Stimulated activated CD8-positive, alpha-beta memory T cell treated with anti-CD3 and anti-CD28 coated beads, Interleukin-2, amount 100 ng/mL, for 1 hour (primary cell): Measurements from ENCODE around the gene JAKMIP1.

Experiments used
- DNase-seq, 2 donors: peaks; one replicate each; pipeline ENCODE4 v3.0.0-alpha.2; 2020; ENCODE audit warnings: low read depth in 2 of 2

Gene JAKMIP1

DNA sequence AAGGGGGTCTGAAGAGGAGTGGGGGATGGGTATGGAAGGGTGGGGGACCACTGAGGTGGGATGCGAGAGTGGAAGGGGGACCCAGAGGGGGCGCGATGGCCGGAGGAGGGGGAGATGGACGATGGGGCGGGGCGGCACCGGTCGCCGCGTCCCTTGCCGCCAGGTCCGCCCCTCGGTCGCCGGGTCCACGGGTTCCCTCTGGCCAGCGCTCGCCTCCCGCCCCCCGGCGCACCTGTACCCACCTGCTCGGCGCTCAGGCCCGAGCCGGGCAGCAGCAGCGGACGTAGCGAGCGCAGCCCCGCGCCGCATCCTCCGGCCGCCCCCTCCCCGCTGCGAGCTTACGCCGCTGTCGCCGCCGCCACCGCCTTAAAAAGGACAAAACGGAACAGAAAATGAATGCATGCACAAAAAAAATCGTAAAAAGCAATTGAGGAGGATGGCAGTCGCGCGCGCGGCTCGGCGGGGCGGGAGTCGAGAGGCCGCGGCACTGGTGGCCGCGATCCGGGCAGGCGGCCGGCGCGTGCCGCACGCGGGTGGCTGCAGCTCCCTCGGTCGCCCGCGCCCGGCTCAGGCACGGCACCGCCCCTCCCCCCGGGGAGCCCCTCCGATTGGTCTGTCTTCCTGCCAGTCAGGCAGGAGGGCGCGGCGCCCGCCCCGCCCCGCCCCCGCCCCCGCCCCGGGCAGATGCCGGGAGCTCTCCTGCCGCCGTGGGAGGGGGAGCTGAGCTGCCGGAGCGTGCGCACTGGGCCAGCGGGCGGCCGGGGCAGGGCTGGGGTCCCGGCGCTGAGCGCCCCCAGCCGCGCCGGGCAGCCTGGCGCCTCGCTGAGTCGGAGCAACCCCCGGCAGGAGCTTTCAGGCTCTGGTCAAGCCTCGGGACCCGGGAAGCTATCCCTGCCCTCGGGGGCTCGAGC is at the start of gene JAKMIP1:
JAKMIP1 (minus strand) TSS at position 539 of the 911 bp plus-strand sequence. CDS start 87,699 bp downstream, outside the sequence.
- peak; percentile 68 to 79 for DNase-seq

DNA sequence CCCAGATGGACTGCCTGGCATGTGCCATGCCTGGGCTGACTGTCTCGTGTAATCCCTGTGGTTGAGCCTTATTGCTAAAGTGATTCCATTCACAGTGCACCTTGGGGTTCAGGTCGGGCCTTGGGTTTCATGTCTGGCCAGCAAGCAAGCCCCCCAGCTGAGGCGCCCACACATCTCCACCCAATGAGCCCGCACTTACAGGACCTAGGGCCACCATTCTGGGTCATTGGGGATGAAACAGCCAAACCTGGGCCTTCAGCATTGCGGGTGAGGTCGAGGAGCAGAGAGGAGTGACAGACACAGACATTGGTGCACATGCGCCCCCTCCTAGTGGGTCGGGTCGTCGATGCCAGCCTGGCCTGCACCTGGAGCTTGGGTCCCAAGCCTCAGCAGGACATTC is 48.0 kb upstream of the JAKMIP1 start:
- no peak for DNase-seq

DNA sequence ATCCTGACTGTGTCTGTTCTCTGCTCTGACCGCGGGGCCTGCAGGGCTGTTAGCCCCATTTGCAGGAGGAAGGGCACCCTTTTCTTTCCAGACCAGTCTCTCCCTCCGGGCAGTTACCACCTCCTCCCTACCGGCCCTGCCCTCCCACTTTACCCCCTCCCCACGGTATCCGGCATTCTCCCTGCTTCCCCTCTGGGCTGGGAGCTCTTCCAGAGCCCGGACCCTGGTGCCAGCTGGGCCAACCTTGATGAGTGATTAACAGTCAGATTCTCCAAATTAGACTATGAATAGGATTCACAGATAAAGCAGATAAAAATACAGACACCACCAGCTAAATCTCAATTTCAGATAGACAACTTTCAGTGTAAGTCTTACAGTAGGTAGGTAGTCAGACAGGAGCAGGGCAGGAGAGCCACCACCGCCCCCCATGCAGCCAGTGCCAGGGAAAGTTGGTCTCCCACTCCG is 45.9 kb upstream of the JAKMIP1 start:
- DNase-seq, result no peak

DNA sequence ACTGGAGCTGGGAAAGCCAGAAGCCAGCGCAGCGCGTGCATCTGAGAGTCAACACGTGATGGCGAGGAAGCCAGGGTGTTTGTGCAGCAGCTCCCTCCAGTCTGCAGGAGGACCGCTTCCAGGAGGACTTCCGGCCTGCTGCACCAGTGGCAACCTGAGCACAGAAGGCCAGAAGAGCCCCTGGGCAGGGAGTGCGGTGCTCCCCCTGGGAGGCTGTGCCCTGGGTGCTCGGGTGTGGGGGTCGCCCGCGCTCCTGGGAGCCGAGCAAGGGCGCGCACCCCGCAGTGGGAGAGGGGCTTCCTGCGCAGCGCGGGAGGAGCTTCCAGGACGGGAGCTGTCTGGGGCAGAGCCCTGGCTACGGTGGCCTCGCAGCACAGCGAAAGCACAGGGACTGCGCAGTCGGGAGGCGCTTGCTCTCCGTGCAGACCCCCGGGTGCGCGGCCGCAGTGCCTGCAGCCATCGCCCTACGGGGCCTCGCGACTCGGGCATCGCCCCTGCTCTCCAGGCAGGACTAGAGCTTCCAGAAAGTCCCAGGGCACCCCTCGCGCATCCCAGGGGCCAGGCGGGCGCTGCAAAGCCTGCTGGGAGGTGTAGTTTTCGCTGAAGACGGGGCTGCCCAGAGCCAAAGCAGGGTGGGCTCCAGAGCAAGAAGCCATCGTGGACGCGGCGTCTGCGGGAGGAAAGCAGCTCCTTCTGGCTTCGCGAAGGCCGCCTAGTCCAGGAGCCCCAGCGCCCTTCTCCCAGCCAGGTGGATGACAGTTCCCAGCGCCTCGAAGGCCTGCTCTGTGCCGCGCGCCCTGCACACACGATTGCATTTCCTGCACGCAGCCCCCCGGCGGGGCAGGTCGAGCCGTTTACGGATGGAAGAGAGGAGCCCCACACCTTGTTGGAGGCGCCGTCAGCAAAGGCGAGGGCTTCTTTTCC is 45.2 kb upstream of the JAKMIP1 start:
- DNase-seq, result no peak

DNA sequence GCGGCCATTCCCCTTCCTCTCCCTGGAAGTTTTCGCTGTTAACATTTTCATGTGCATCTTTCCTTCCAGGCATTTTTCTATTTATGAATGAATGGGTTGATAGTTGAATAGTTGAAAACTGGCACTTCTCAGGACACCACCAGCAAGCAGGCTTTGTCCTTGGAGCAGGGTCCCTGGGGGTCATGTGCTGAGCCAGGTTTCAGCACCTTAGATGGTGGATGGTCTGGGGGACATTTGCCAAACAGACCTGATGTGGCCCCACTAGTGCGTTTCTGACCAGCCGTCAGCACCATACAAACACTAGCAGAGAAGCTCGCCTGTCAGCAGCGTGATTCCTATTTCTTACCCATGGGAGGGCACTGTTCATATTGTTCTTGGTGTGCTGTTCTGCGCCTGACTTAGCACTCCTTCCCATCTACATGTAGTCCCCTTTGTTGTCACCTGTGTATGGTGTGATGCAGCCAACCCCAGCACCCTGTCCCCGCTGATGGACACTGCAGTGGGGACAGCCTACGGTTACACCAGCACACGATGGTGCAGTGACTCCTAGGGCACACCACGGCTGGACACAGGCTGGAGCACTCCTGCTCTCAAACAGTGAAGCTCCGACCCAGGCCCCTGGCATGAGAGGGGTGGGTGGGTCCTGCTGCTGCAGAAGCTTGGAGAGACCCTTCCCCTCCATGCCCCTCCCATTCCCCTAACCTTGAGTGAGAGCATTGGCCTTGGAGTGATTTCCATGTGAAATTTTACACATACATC is 42.1 kb upstream of the JAKMIP1 start:
- DNase-seq, result no peak

DNA sequence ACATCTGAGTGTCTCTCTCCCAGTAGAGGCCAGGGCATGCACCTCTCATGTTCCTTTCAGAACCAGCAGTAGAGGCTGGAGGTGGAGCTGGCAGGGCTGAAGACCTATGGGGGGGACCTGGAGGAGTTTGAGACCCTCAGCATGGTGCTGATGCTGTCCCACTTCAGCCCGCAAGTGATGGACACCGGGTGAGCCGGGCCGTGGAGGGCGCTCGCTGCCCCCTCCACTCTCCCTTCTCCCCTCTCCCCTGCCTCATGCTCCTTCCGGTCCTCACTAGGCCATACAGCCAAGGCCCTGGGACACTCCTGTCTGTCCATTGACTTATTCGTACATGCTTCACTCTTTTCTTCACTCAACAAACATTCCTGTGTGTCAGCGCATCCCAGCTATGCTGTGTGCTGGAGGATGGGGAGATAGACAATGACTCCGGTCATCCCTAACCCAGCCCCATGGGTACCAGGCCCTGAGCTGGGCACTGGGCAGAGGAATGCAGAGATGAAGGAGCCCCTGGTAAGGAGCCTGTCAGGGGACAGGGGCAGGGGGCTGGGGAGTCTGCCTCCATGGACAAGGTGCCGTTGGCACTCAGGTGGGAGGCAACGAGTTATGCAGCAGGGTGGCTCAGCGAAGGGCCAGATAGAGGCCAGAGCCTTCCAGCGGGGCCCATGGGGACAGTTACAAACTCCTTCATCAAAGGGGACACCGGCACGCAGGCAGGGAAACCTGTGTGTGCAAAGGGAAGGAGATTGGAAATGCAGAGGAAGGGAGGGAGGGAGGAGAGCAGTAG is 40.9 kb upstream of the JAKMIP1 start:
- no peak for DNase-seq

DNA sequence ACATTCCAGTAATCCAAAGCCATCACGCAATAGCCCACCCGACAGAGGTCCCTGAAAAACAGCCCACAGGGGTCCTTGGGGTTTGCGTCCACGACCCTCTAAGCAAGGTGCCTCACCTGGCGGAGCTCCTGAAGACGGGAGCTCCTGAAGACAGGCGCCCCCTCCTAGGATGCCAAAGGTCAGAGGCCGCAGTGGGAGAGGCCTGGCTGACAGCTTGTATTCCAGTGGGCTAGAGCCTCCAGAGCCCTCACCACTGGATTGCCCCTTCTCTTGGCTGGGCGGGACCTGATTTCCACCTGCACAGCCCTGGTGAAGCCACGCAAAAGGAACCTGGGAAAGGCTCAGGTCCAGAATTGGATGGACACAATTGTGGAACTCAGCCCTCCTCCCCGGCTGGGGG is 39.6 kb upstream of the JAKMIP1 start:
- no peak for DNase-seq

DNA sequence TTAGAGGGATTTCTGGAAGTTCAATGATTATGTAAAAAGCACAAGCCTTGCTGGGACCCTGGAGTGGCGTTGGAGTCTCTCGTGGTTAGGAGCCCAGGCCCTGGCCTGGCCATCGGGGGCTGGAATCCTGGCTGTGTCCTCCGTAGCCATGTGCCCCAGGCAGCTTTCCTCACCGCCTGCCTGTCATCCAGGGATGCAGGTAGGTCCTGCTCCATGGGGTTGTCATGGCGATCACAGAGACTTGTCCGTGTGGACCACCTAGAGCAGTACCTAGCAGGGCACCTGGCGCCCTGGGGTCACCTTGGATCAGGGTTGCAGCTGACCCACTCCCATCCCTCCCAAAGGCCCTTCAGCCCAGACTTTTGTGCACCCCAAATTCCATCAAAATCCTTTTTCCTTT is 39.1 kb upstream of the JAKMIP1 start:
- no peak for DNase-seq

DNA sequence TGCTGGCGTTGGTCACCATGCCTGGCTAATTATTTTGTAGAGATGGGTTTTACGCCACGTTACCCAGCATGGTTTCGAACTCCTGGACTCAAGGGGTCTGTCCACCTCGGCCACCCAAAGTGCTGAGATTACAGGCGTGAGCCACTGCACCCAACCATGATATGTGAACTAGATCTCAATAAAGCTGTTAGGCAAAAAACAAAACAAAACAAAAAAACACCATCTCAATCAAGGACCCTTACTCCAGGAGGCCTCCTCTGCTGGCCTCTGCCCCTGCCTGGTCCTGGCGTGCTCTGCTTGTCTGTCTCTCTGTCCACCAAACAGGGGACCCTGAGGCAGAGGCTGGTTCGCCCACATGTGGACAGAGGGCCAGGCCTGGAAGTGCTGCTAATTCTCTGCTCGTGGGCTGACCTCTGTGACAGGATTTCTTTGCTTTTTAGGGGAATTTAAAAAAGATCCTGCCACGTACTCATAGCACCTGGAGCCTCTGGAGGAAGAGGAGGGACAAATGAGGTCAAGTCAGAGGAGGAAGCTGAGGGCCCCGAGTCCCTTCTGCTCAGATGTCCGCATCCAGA is 36.6 kb upstream of the JAKMIP1 start:
- DNase-seq, result no peak

DNA sequence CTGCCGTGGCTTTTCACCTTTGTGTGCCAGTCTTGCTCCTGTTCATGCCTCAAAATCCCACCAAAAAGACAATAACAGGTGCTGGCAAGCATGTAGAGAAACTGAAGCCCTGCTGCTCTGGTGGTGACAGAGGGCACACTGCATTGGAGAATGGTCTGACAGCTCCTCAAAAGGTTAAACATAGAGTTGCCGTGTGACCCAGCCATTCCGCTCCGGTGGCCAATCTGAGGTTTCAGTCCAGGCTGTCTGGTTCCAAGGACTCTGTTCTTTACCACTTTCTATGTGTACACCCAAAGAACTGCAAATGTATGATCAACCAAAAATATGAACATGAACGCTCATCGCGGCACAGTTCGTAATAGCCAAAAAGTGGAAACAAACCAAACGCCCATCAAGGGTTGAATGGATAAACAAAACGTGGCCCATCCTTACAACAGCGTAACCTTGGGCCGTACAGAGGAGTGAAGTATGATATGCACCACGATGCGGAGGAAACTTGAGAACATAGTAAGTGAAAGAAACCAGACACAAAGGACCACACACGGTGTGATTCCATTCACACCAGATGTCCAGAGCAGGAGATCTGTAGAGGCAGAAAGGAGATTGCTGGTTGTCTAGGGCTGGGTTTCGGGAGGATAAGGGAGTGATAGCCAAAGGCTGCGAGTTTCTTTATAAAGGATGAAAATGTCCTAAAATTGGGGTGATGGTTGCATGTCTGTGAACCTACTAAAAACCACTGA is 35.7 kb upstream of the JAKMIP1 start:
- no peak for DNase-seq

DNA sequence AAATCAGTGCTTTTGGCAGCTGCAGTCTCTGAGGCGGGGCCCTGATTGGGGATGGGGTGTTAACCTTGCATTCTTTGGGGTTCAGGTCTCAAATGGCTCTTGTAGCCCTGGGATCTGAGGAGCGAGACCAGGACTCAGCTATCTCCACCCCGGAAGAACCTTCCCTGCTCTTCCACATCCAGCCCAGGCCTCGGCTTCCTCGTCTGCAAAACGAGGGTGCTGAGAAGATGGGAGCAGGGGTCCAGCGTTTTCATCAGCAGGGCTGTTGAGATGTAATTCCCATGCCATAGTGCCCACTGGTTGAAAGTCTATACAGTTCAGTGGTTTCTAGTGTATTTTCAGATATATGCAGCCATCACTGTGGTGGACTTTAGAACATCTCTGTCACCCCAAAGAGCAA is 34.7 kb upstream of the JAKMIP1 start:
- no peak for DNase-seq

DNA sequence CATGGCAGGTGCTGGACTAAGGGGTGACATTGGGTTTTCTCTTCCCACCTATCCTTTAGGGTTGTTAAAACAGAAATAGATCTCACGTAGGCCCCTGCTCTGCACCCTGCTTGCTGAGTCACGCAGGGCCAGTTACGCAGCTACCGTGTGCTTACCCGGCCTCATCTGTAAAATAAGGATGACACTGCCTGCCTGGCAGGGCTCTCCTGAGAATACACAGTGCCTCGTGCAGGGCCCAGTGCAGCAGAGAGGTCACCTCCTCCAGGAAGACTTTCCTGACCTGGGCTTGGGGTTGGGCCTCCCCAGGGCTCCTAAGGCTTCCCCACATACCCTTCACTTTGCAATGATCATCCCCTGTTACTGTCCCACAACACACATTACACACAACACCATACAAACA is 33.6 kb upstream of the JAKMIP1 start:
- DNase-seq, result no peak

DNA sequence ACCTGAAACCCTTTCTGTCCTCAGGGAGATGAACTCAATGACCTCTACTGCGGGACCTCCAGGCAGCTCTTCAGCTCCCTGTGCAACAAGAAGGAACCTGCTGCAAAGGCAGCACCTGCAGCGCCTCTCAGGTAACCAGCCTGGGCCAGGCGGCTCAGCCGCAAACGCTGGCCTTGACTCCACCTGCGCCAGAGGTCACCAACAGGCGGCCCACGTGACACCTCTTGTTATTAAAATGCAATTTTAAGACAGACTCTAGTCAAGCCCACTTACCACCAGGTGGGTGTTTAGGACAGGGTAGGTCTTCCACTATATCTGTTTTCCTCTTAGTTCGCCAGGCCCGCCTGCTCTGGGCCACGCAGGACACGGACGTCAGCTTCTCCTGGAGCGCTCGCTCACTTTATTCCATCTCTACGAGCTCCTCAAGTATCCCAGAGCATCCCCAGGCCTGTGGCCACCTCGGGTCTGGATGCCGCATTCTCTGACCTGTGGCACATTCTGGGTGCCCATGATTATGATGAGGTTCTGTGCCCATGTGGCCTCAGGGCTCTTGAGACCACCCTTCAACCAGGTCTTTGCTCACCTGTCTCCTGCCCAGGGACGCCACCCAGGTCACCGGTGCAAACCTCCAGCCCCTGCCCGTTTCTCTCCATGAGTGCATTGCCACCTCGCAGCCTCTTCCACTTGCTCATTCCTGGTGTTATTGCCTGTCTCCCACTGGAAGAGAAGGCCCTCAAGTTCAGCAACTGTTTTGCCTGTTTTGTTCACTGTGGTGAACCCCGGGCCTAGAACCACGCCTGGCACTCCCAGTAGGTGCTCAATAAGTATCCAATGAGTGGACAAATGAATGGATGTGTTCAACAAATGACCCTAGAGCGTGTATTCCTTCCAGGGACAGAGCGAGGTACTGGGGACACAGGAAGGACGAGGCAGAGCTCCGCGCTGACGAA is 32.8 kb upstream of the JAKMIP1 start:
- no peak for DNase-seq

DNA sequence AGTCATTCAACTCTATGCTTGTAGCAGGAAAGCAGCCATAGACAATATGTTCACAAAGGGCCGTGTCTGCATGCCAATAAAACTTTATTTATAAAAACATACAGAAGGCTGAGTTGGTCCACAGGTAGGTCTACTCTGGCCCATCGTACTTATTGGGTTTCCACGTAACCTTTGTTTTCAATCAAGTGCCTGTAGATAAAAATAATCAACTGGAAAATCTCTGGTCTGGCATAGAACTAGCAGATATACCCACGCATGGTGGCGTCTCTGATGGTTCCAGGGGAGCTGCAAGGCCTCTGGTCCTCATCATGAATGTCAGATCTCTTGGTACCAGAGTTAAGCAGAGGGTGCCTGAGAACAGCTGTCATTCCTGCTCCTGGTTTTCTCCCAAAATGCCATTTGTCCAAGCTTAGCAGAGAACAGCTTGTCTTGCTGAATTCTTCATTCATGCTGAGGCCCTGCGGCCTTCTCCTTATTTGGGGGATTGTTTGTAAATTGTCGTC is 31.4 kb upstream of the JAKMIP1 start:
- no peak for DNase-seq

DNA sequence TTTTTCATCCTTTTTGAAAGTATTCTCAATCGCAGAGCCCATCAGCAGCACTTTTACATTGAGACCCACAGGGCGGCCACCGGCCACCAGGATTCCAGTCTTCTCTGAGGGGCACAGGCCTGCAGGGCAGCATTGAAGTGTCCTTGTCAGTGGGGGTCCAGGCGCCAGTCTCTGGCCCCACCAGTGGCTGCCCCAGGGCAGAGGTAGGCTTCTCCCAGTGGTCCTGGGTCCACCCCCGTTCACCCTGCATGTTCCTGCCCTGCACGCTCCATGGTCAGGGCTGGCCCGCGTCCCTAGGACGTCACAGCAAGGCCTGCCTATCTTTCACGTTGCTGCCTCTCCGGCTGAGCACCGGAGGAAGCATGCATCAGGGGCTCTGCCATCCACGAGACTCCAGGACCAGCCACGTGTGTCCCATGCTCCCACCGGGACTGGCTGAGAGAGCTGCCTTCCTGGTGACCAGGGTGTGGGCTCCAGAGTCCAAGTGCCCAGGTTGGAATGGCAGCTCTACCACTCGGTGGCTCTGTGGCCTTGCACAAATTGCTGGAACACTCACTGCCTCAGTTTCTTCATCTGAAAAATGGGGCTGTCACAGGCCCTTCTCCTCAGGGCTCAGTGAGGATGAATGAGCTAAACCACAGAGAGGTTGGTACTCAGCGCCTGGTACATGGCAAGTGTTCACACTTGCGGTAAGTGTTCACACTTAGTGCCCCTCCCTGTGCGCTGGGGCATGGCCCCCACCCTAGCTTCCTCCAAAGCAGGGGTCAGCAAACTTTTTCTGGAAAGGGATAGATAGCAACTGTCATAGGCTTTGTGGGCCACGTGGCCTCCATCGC is 30.7 kb upstream of the JAKMIP1 start:
- DNase-seq, result no peak

DNA sequence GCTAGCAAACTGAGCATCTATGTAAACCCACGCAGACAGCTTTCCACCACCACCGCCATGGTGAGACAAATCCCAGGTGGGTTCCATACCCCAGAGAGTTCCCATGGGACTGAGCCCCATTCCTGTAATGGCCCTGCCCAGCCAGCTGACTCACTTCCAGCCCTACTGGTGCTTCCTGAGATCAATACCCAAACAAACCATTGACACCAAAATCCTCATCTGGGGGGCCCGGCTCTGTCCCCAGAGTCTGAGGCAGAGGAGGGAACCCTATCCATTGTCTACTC is 30.1 kb upstream of the JAKMIP1 start:
- no peak for DNase-seq

DNA sequence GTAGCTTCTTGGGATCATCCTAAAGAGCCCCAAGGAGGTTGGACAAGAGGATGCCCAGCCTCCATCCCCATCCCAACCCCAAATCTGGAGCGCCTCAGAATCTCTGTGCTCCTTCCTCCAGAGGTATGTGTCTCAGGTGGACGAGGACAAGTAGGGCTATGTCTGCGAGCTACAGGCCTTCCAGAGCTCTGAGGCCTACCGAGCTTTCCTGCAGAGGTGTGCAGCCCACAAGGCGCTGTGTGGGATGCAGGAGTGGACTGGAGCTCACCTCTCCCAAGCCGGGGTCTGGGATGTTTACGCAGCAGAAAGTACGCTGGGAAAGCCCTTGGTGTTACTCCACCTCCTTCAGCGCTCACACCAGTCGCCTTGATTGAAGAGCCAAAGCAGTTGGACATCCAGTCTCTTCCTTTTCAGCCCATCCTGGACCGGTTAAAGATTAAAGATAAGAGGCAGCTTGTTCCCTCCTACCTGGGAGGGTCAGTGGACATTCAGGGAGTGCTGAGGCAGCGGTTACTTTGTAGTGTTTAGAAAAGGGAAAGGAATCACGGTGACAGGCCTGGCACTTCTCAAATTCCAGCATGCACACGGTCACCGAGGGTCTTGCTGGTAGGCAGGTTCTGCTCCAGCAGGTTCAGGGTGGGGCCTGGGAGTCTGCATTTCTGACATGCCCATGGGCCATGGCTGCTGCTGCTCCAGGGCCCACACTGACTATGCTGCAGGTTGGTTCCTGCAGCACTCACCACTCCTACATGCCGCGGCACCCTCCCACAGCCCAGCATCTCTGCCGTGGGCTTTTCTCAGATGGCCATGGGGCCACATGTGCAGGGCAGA is 29.5 kb upstream of the JAKMIP1 start:
- DNase-seq, result no peak
